Calu3 (cell line): Measurements from ENCODE around the gene DRAXIN. TPM values are rescaled to one million over a fixed set of nuclear protein-coding genes. Genes with fewer than 3 reads are reported as not detected.

Experiments used
- BruUV-seq: library from RNA; stranded (reverse); fragments of 400-500 nt; replicated peaks from 2 replicates; lab custom pipeline; 2021; lab: Mats Ljungman, UMichigan
- CTCF ChIA-PET: fragments of 300-600 bp; sonication (Branson Sonifier 250); formaldehyde crosslinking; loops from one replicate; lab custom pipeline; 2022; ENCODE audit warnings: antibody characterized with exemption; lab: Charles Lee
- DNase-seq: peaks from one replicate; pipeline ENCODE4 v3.0.0; 2022
- H3K27ac Mint-ChIP-seq: one replicate; pipeline ENCODE4 v1.8.0; 2022; ENCODE audit warnings: mixed read lengths; ENCODE audit not compliant: unreplicated experiment
- H3K27me3 Mint-ChIP-seq: one replicate; pipeline ENCODE4 v1.8.0; 2022; ENCODE audit warnings: mixed read lengths; ENCODE audit not compliant: unreplicated experiment
- H3K36me3 Mint-ChIP-seq: one replicate; pipeline ENCODE4 v1.8.0; 2022; ENCODE audit warnings: mild to moderate bottlenecking, moderate library complexity, mixed read lengths; ENCODE audit not compliant: insufficient read depth, unreplicated experiment
- H3K4me1 Mint-ChIP-seq: one replicate; pipeline ENCODE4 v1.8.0; 2022; ENCODE audit warnings: mild to moderate bottlenecking, low read depth, mixed read lengths; ENCODE audit not compliant: unreplicated experiment
- H3K4me3 Mint-ChIP-seq: one replicate; pipeline ENCODE4 v1.8.0; 2022; ENCODE audit warnings: mild to moderate bottlenecking, low read depth, moderate library complexity, mixed read lengths; ENCODE audit not compliant: unreplicated experiment
- H3K9me3 Mint-ChIP-seq: one replicate; pipeline ENCODE4 v1.8.0; 2022; ENCODE audit warnings: low read depth, mixed read lengths; ENCODE audit not compliant: unreplicated experiment
- CTCF ChIP-seq: fragments of 200-600 bp; IDR thresholded peaks from one replicate; pipeline ENCODE4 v1.8.0; 2022; ENCODE audit warnings: antibody characterized with exemption; ENCODE audit not compliant: unreplicated experiment
- intact Hi-C: fragments of 100-400 bp; cut with micrococcal nuclease; formaldehyde crosslinking; loops from one replicate; pipeline ENCODE4 v1.10.0; 2022; ENCODE audit not compliant: unreplicated experiment
- total RNA-seq: library from RNA; stranded (reverse); gene quantifications from 2 replicates; pipeline ENCODE4 v1.2.3, GENCODE V29; 2022

Gene DRAXIN
- total RNA-seq, 1 experiment from 2014 or later: not detected

DNA sequence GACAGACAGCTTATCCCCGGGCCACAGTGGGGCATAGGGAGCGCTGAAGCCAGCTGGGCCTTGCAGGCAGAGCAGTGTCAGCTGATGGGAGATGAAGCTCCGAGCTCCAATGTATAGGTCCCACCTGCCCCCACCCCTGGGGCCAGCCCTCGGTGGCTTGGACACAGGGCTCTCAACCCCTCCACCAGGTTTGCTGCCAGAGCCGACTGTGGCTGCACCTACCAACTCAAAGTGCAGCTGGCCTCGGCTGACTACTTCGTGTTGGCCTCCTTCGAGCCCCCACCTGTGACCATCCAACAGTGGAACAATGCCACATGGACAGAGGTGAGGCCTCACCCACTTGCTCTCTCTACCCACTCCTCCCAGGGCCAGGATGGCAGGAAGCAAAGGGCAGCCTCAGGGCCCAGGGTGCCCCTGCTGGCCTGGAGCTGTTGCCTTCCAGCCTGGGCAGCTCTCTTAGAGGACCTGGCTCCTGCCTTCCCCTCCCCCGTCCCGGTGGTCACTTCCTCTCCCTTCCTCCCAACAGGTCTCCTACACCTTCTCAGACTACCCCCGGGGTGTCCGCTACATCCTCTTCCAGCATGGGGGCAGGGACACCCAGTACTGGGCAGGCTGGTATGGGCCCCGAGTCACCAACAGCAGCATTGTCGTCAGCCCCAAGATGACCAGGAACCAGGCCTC lies 18.3 kb upstream of the DRAXIN start:
- DNase-seq: no peak
- no peaks in the 10 kb centered on the region for H3K27me3 Mint-ChIP-seq
- H3K4me3 Mint-ChIP-seq: no peak overlapping the region
- H3K4me1 Mint-ChIP-seq: no peaks in the 10 kb centered on the region
- CTCF ChIA-PET: interaction anchor here (0.9 kb wide), 1 partner anchor 10 kb away, joined by 4 read pairs; the partner anchor contains the start of gene FBXO6
- no TSS peak for BruUV-seq
- H3K27ac Mint-ChIP-seq: no peak overlapping the region
- no peaks in the 10 kb centered on the region for H3K9me3 Mint-ChIP-seq
- intact Hi-C loops: no loop called here
- no peaks in the 10 kb centered on the region for H3K36me3 Mint-ChIP-seq
- no peak for TF ChIP-seq CTCF

GRCh38 chr1:11674488-11674887 lies 17.0 kb upstream of the DRAXIN start:
- intact Hi-C loops: no loop called here
- H3K36me3 Mint-ChIP-seq: no peaks in the 10 kb centered on the region
- TF ChIP-seq CTCF: no peak
- no peaks in the 10 kb centered on the region for H3K27me3 Mint-ChIP-seq
- no peak overlapping the region for H3K4me3 Mint-ChIP-seq
- no peaks in the 10 kb centered on the region for H3K4me1 Mint-ChIP-seq
- CTCF ChIA-PET: no interaction called here
- no TSS peak for BruUV-seq
- DNase-seq: no peak
- no peak overlapping the region for H3K27ac Mint-ChIP-seq
- no peaks in the 10 kb centered on the region for H3K9me3 Mint-ChIP-seq

GRCh38 chr1:11675325-11675724 lies 16.2 kb upstream of the DRAXIN start:
- Mint-ChIP-seq H3K4me1 (no peaks in the 10 kb centered on the region), H3K9me3 (no peaks in the 10 kb centered on the region), H3K27ac (no peak overlapping the region), H3K36me3 (peaks cover 4% of the 10 kb centered on the region), H3K4me3 (no peak overlapping the region), H3K27me3 (no peaks in the 10 kb centered on the region)
- TF ChIP-seq CTCF: no peak
- intact Hi-C loops: no loop called here
- DNase-seq: no peak
- BruUV-seq: no TSS peak
- CTCF ChIA-PET: no interaction called here

DNA sequence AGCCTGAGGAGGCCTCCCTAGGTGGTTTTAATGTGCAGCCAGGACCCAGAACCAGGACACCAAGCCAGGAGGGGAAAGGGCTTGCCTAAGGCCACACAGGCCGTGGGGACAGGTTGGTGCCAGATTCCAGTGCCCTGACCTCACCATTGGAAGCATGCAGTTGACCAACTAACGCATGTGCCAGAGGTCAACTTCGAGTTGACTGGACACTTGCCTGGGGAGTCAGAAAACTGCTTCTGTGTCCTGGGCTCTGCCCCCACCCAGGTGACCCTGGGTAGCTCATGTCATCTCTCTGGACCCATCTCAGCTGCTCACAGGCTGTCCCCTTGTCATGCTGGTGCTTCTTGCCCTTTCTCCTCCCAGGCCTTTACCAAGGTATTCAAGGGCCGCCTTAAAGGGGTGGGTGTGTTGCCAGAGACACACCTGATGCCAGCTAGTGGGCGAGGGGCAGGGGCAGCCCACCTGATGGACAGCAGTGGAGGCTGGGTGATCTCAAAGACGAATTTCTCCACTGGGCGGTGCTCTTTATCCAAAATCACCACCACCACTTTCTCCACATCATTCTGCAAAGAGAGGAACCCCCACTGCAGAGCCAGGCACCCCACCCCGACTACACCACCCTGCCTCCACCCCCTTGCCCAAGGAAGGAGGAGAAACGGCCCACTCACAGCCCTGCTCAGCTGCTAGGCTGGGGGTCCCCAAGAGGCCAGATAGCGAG lies 15.0 kb upstream of the DRAXIN start:
- CTCF ChIA-PET: interaction anchor here (0.6 to 0.7 kb wide), 2 partner anchors 1081 to 1223 kb away, joined by 3 read pairs; no protein-coding TSS in a partner anchor
- Mint-ChIP-seq H3K27me3 (no peaks in the 10 kb centered on the region), H3K4me3 (no peak overlapping the region), H3K9me3 (no peaks in the 10 kb centered on the region), H3K4me1 (no peaks in the 10 kb centered on the region), H3K36me3 (peaks cover 16% of the 10 kb centered on the region), H3K27ac (no peak overlapping the region)
- DNase-seq: no peak
- BruUV-seq: no TSS peak
- intact Hi-C loops: no loop called here
- no peak for TF ChIP-seq CTCF
